ENCODE results near the gene HMGXB3.

DNA sequence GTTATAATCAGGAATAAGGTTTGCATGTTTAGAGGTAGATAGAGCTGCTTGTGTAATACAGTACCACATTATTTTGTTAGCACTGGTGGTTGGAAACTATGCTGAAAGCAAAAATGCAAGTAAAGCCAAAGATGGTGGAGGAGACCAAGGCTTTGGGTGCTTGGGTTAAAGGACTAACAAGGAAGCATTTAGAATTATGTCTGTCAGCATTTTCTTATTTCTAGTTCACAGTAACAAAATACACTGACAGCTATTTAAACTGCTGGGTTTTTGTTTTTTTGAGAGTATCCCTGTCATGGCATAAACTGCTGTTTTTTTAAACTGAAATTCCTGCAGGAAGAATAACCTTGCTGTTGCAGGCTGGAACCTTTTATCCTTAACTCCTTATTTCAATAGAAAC lies 6.5 kb downstream of the HMGXB3 start:
- TF ChIP-seq TAF1 (IDR thresholded peaks at IDR 0.05; ENCODE audit: borderline replicate concordance, insufficient read depth, low read length): no peak
- no peak for TF ChIP-seq REST (IDR thresholded peaks at IDR 0.05; ENCODE audit: insufficient read depth in 1 of 2, low read depth in 2 of 2, low read length in 2 of 2)

Data from PFSK-1 (cell line).